ENCODE results near the gene CYRIA.

The CYRIA gene

GRCh38 chr2:16629770-16630169 is 35.9 kb downstream of the CYRIA start:
- FAIRE-seq (no peak), DNase-seq (ENCODE audit: insufficient read length, low spot score) (no peak)
- TF ChIP-seq CTCF (IDR thresholded peaks at IDR 0.05; ENCODE audit: insufficient read depth, missing control alignments): no peak

DNA sequence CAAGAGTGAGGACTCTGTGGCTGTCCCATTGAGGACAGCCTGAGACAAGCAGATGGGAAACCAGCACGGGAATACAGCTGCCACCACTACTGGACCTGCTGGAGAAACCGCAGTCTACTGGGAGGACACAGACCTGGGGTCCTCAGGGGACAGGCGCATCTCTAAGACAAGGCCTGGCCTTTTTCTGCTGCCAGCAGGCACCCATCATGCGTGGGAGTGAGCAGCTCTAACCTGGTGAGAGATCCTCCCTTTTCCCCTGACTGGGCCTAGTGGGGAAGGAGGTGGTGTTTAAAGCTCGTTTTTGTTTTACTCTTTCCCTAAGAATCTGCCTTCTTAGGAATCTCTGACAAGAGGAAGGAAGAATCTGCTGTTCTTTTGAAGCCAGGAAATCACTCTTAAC is 36.6 kb downstream of the CYRIA start:
- FAIRE-seq (no peak), DNase-seq (ENCODE audit: insufficient read length, low spot score) (no peak)
- no peak for TF ChIP-seq CTCF (IDR thresholded peaks at IDR 0.05; ENCODE audit: insufficient read depth, missing control alignments)

- FAIRE-seq (no peak), DNase-seq (ENCODE audit: insufficient read length, low spot score) (no peak)
- TF ChIP-seq CTCF (IDR thresholded peaks at IDR 0.05; ENCODE audit: insufficient read depth, missing control alignments): no peak
Measured at GRCh38 chr2:16628314-16628713, 37.3 kb downstream of the CYRIA start.

DNA sequence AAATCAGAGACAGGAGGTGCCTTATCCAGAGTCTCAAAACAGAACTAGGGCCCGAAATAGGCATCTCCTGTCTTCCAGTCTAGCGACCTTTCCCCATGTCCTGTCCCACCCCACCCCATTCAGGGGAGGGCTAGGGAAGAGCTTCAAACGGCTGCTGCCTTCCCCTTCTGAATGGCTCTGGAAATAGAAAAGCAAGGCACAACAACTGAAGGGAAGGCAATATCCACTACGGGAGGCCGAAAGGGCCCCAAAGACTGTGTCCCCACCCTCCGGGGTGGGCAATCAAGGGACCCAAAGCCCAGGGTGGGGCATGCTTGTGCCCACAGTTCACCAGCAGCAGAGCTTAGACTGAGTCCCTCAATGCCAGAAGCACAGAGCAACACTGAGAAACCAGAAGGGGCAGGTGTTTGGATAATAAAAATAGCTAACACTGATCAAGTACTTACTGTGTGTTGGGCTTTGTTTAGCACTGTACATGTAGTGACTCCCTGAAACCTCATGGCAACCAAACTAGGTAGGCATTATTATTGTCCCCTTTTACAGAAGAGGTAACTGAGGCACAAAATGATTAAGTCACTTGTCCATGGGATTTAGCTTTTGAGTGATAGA is 38.5 kb downstream of the CYRIA start:
- DNase-seq (ENCODE audit: insufficient read length, low spot score) (no peak), FAIRE-seq (no peak)
- TF ChIP-seq CTCF (IDR thresholded peaks at IDR 0.05; ENCODE audit: insufficient read depth, missing control alignments): no peak

DNA sequence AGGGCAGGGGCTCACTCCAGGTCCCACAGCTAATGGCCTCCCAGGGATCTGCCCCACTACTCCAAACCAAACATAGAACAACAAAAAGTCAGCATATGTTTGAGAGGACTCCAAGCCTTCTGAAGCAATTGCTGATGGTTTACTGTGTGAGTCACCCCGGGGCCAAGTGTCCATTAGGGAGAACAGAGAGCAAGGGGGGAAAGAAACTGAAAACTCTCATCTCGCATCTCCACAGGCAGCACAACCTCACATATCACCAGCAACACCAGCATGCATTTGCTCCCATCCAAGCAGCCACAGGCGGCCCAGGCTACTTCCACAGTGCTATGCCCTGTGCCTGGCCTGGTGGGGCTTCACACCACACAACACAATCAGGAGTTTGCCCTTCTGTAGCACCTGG is 39.1 kb downstream of the CYRIA start:
- DNase-seq (ENCODE audit: insufficient read length, low spot score) (no peak), FAIRE-seq (no peak)
- no peak for TF ChIP-seq CTCF (IDR thresholded peaks at IDR 0.05; ENCODE audit: insufficient read depth, missing control alignments)

- FAIRE-seq (no peak), DNase-seq (ENCODE audit: insufficient read length, low spot score) (no peak)
- no peak for TF ChIP-seq CTCF (IDR thresholded peaks at IDR 0.05; ENCODE audit: insufficient read depth, missing control alignments)
Measured at GRCh38 chr2:16625759-16626158, 39.9 kb downstream of the CYRIA start.

- FAIRE-seq (no peak), DNase-seq (ENCODE audit: insufficient read length, low spot score) (no peak)
Measured at GRCh38 chr2:16625201-16625729, 40.4 kb downstream of the CYRIA start.

More at GRCh38 chr2:16625201-16625729, 40.4 kb downstream of the CYRIA start:
- no peak for TF ChIP-seq CTCF (IDR thresholded peaks at IDR 0.05; ENCODE audit: insufficient read depth, missing control alignments)
